Mammary epithelial cell (primary cell): ENCODE data around the gene PRKCZ.

Source experiments
- EZH2 ChIP-seq: IDR thresholded peaks from 2 replicates; pipeline ENCODE4 v1.6.1; 2012; ENCODE audit warnings: low read length, inconsistent platforms, borderline replicate concordance
- TF ChIP-seq, protein P1 (sequence below), 2 donors: IDR thresholded peaks in 1 of 2; conservative IDR thresholded peaks in 1 of 2; 2 replicates each; pipeline ENCODE4 v1.5.1; 2011 to 2012; ENCODE audit warnings: inconsistent platforms in 2 of 2, low read length in 2 of 2, mild to moderate bottlenecking in 2 of 2, control low read depth in 1 of 2, low read depth in 1 of 2; ENCODE audit not compliant: insufficient read depth in 1 of 2; ENCODE audit errors: extremely low read depth in 1 of 2

GRCh38 chr1:2014181-2014580 lies 36.0 kb upstream of the PRKCZ start:
- TF ChIP-seq, protein P1, sequence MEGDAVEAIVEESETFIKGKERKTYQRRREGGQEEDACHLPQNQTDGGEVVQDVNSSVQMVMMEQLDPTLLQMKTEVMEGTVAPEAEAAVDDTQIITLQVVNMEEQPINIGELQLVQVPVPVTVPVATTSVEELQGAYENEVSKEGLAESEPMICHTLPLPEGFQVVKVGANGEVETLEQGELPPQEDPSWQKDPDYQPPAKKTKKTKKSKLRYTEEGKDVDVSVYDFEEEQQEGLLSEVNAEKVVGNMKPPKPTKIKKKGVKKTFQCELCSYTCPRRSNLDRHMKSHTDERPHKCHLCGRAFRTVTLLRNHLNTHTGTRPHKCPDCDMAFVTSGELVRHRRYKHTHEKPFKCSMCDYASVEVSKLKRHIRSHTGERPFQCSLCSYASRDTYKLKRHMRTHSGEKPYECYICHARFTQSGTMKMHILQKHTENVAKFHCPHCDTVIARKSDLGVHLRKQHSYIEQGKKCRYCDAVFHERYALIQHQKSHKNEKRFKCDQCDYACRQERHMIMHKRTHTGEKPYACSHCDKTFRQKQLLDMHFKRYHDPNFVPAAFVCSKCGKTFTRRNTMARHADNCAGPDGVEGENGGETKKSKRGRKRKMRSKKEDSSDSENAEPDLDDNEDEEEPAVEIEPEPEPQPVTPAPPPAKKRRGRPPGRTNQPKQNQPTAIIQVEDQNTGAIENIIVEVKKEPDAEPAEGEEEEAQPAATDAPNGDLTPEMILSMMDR (conservative IDR thresholded peaks at IDR 0.05 in 1 of 2, IDR thresholded peaks at IDR 0.05 in 1 of 2; ENCODE audit: extremely low read depth in 1 of 2, insufficient read depth in 1 of 2, low read depth in 1 of 2, low read length in 2 of 2): no peak
- no peak for TF ChIP-seq EZH2
